NCI-H748 treated with DMSO at 0.1 percent for 48 hours (cell line): ENCODE data around the gene HSPB9.
"Not testable (repeated sequence)": the region's sequence is repeated elsewhere in the genome, so short reads cannot be mapped to it uniquely, and the experiment has no call there.

Source experiments
- DNase-seq: peaks from one replicate; lab custom pipeline; 2025; lab: John Stamatoyannopoulos, UW

Gene HSPB9

DNA sequence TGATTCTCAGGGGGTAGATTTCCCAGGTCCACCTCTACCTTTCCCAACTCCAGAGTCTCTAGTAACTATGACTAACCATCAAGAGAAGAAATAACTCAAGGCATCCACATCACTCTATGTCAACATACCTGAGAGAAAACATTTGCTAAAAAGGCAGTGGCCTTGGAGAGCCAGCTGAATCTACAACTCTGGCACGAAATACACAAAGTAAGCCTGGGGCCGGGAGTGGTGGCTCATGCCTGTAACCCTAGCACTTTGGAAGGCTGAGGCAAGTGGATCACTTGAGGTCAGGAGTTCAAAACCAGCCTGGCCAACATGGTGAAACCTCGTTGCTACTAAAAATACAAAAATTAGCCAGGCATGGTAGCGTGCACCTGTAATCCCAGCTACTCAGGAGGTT is 20.5 kb downstream of the HSPB9 start:
- not testable (repeated sequence) for DNase-seq

DNA sequence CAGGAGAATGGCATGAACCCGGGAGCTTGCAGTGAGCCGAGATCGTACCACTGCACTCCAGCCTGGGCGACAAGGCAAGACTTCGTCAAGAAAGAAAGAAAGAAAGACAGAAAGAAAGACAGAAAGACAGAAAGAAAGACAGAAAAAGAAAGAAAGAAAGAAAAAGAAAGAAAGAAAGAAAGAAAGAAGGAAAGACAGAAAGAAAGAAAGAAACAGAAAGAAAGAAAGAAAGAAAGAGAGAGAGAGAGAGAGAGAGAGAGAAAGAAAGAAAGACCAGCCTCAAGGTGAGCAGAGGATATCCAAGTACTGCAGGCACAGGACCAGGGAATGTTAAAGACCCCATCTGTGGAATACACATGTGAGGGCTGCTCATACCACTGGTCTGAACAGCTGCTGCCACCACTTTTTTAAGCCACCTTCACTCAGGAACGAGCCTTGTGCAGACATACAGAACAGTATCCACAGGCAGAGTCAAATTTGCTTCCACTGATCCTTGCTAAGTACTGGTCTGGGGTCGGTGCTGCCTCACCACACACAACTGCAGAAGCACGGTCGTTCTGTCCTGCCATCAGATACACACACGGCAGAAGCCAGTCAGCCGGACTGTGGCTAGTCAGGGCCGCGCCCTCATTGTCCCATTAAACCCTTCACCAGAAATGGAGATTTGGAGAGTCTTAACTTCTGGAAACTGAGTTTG is 24.5 kb downstream of the HSPB9 start:
- DNase-seq: no peak

DNA sequence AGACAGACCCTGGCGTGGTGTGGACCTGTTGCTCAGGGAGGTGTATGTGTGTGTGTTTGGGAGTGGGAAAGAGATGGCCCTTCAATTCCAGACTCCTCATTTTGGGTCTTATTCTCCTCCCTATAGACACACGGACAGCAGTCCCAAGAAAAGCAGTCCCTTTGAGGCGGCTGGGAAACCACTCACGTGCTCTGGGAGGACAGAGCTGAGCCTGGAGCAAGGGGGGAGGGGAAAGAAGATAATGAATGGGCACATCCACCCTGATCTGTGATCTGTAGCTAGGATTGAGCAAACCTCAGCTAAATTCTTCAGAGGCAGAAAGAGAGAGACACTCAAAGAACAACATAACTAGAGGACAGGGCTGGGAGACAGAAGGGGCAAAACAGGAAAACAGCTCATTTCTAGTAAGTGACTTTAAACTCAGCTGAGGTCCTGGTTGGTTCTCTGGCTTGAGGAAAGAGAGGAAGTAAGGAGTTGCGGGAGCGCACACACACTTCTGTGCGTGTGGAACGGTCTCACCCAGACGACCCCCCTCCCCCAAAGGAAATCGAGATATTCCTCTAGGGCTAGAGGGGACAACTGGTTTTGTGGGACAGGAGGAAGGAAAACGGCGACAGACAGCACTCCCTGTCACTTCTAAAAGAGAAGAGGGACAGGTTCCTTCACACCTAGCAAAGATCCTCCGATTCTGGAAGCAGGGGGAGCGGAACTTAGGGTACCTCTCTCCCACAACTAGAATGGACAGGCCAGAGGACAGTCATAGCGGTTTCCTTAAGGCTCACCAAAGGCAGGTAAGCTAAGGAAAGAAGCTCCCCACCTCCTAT is 31.5 kb downstream of the HSPB9 start:
- no peak for DNase-seq

DNA sequence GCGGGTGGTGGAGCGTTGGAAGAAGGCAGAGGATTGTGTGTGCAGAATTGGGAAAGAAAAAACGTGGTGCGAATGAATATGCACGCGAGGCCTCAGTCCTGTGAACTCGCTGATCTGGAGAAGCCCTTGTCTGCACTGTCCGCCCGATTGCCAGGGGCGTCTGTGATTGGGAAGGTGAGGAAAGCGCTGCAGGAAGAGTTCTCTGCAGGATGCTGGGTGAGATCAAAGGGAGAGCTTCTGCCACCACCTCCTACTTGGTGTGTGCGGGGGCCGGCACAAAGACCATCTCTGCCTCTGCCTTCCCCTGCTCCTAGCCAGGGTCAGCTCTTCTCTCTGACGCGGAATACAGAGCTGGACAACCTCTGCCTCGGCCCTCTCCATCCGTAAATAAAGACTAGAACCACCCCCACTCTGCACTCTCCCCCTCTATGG is 33.0 kb downstream of the HSPB9 start:
- no peak for DNase-seq

DNA sequence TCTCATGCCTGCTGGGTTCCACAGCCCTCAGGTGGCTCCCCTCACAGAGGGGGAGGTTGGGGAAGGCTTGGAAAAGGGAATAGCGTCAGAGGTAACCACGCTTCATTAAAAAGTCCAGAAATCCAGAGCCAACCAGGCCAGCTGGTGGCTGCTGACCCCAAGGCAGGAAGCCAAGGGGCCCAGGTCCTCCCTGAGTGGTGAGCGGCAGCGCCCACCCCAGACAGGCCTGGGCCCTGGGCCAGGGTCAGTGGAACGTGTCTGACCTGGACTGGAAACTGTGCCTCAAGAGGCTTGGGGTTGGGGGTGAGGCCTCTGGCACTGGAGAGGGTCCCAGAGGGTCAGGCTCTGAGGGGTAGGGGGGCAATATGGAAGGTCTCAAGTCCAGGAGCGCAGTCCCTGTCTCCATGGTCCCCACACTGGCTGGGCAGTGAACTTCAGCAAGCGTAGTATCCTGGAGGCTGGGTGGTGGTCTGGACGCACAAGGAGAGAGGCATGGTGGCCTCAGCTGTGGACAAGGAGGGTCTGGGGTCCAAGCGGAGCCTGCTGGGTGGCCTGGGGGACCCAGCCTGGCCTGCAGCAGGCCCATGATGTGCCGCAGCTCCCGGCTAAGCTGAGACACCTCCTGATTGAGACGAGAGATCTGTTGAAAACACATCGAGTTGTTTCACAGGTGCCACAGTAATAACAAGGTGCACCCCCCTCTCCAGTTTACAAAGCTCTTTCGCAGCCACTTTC is 37.4 kb downstream of the HSPB9 start:
- no peak for DNase-seq

DNA sequence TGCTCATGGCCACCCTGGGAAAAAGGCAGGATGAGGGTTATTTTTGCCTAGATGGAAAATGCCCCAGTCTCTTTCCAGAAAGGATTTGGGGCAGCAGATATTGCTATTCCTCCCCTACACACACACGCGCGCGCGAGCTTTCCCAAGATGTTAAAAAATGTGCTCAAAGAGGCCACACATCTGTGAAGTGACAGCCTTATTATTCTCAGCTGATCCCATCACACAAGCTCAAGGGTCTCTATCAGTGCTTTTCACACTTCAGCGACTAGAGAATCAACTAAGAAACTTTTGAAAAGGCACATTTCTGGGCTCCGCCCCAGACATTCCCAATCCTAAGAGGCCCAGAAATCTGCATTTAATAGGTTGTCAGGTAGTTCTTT is 37.9 kb downstream of the HSPB9 start:
- no peak for DNase-seq

DNA sequence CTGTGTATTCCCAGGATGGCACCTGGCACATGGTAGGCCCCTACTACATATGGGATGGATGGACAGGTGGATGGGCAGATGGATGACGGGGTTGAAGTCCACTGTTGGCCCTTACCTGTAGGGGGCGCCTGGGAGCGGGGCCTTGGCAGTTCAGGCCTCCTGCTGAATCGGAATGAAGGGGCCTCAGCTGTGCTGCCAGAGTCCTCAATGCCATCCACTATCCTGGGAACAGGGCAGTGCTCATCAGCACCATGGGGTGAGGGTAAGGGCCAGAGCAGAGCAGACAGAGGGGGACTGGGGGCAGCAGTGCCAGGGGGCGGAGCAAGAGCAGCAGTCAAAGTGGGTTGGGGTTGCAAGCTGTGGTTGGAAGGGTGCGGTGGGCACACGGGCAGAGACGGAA is 40.5 kb downstream of the HSPB9 start:
- no peak for DNase-seq

DNA sequence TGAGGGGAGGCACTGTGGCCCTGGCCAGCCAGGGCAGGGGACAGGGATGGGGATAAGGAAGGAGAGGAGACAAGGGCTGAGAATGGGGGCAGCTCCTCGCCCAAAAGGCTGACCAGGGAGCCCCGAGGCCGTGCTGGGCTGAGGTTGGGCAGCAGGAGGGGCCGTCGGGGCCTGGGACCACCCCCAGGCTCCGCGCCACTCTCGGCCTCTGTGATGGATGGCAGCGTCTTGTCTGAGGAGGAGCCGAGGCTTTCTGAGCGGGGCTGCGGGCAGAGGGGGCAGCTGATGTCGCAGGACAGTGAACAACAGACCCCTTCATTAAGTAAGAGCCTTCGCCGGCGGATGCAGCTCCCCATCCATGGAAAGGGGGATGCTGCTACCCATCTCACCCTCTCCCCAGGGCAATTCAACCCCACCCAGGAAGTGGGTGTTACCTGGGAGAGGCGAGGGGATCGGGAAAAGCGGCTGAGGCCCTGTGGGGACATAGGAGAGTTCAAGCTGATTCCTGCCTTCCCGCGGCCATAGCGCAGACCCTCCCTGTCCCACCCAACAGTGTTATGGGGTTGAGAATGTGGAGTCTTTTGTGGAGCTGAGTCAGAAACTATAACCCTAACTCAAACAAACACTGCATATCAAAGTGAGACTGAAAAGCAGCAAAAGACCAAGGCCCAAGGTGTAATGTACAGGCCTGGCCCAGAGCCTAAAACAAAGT is 41.2 kb downstream of the HSPB9 start:
- no peak for DNase-seq

DNA sequence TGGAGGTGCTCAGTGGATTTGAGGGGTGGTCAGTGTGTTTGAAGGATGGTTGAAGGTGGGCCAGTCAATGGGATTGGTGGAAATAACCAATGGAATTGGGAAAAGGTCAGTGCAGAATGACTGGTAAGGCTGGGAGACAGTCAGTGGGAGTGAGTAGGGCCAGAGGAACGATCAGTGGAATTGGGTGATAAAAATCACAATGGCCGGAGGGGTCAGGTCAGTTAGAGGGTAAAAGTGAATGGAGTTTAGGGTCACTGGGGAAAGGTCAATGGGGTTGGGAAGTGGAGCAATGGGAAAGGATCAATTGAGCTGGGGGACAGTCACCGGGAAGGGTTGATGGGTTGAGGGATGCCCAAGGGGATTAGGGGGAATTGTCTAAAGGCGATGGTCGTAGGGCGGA is 43.1 kb downstream of the HSPB9 start:
- no peak for DNase-seq

DNA sequence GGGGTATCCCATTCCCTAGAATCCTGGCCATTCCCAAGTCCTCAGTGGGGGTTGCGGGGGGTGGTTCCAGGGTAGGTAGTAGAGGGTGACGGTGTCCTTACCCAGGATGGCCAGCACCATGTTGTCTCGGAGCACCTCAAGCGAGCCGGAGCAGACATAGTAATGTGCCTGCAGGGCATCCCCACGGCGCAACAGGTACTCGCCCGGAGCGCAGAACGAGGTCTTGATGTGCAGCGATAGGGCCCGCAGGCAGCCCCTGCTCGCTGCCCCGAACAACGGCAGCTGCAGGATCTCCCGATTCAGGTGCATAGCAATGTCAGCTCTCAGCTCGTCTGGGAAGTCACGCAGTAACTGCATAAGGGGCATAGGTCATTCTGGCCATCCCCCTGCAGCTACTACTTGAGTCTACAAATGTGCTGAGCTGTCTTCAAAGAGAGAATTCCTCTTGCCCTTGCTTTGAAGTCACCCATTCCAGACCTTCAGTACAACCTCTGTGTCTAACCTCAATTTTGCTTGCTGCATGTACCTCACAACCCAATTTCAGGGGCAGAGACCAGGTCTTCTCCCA is 43.7 kb downstream of the HSPB9 start:
- no peak for DNase-seq

DNA sequence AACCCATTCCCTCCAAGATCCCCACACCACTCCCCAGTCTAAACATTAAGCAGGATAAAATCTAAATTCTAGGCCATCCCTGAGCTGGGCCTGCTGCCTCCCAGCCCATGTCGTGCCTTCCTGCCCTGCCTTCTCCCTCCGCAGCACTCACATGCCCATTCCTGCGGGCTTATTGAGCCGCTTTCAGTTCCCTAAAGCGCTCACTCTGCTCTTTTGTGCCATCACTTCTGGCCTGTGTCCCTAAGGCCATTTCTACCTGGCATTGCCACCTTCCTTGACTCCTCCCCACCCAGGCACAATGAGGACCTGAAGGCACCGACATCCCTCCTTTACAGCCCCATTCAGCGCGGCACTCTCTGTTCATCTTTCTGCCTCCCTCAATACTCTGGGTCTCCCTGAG is 45.2 kb downstream of the HSPB9 start:
- DNase-seq: no peak

DNA sequence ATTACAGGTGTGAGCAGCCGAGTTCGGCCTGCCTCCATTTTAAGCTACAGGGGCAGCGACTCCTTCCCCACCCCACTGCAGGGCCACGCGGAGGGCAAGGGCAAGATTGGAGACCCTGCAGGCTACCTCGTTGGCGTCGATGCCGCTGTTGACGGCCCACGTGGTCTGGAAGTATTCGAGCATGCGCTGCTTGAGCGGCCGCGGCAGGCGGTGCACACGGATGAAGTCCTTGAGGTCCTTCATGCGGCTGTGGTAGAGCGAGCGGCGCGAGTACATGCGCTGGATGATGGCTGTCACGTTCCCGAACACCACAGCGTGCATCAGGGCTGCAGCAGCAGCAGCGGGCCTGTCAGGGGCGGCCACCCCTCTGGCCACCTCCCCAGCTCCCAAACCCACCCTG is 46.7 kb downstream of the HSPB9 start:
- DNase-seq: no peak

DNA sequence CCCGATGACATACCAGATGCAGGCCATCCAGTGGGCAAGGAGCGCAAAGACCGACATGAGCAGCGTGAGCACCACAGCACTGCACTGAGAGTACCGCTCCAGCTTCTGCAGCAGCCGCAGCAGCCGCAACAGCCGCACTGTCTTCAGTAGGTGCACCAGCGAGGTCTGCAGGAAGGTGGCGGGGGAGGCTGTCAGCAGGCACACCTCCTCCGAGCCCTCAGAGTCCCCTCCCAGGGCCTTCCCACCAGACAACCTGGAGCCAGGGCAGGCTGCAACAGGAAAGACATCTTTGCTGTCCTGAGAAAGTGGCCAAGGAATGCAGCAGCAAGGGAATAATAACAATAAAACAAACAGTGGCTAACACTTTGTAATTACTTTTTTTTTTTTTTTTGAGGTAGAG is 49.2 kb downstream of the HSPB9 start:
- DNase-seq: no peak
